Fibroblast of lung (primary cell): Measurements from ENCODE around the gene PLCG2. TPM values are rescaled to one million over a fixed set of nuclear protein-coding genes. Genes with fewer than 3 reads are reported as not detected.

Source experiments
- DNase-seq, 2 donors: peaks; one replicate each; pipeline versions ENCODE4 v3.0.0 to v3.0.0-alpha.2; 2010; ENCODE audit warnings: low read depth in 2 of 2
- H2AFZ ChIP-seq: 2 replicates; pipeline ENCODE4 v1.5.1; 2012; ENCODE audit warnings: low read length, control low read depth, inconsistent platforms
- H3K27ac ChIP-seq: 2 replicates; pipeline ENCODE4 v1.5.1; 2011; ENCODE audit warnings: low read length, control low read depth; ENCODE audit not compliant: insufficient read depth
- H3K27me3 ChIP-seq: 2 replicates; pipeline ENCODE4 v1.5.1; 2011; ENCODE audit warnings: mild to moderate bottlenecking, low read length; ENCODE audit not compliant: control insufficient read depth, insufficient read depth
- H3K36me3 ChIP-seq: 2 replicates; pipeline ENCODE4 v1.5.1; 2011; ENCODE audit warnings: low read length; ENCODE audit not compliant: control insufficient read depth, insufficient read depth
- H3K4me1 ChIP-seq: 2 replicates; pipeline ENCODE4 v1.5.1; 2011; ENCODE audit warnings: low read length; ENCODE audit not compliant: control insufficient read depth, insufficient read depth; ENCODE audit errors: extremely low read depth
- H3K4me2 ChIP-seq: 2 replicates; pipeline ENCODE4 v1.5.1; 2011; ENCODE audit warnings: low read length, control low read depth; ENCODE audit not compliant: insufficient read depth; ENCODE audit errors: extremely low read depth
- H3K4me3 ChIP-seq, 4 experiments: fragments of 200-600 bp in 1 of 4; sonication (generic) in 1 of 4; replicated peaks in 1 of 4; 2 replicates each; pipeline ENCODE4 v1.5.1; 2011 to 2016; ENCODE audit warnings: low read length in 4 of 4, low read depth in 3 of 4, mild to moderate bottlenecking in 3 of 4, control low read depth in 2 of 4, inconsistent platforms in 1 of 4, mixed read lengths in 1 of 4; ENCODE audit not compliant: insufficient read depth in 1 of 4; ENCODE audit errors: control extremely low read depth in 1 of 4
- H3K79me2 ChIP-seq: 2 replicates; pipeline ENCODE4 v1.5.1; 2012; ENCODE audit warnings: mild to moderate bottlenecking, low read length, inconsistent platforms; ENCODE audit not compliant: control insufficient read depth, insufficient read depth
- H3K9ac ChIP-seq: 2 replicates; pipeline ENCODE4 v1.5.1; 2011; ENCODE audit warnings: mild to moderate bottlenecking, low read length, control low read depth; ENCODE audit not compliant: insufficient read depth
- H3K9me3 ChIP-seq: 2 replicates; pipeline ENCODE4 v1.5.1; 2012; ENCODE audit warnings: low read depth, low read length; ENCODE audit not compliant: control insufficient read depth, insufficient read depth
- H4K20me1 ChIP-seq: 2 replicates; pipeline ENCODE4 v1.5.1; 2011; ENCODE audit warnings: low read length; ENCODE audit not compliant: control insufficient read depth, insufficient read depth; ENCODE audit errors: extremely low read depth
- EZH2 ChIP-seq: IDR thresholded peaks from 2 replicates; pipeline ENCODE4 v1.5.1; 2012; ENCODE audit warnings: low read length, control low read depth, mild to moderate bottlenecking; ENCODE audit errors: missing control alignments
- polyA plus RNA-seq, 2 donors: library from polyadenylated mRNA; depleted of rRNA in 1 of 2; stranded (reverse) in 1 of 2; unstranded in 1 of 2; fragments of >200 nt; gene quantifications; 2 replicates each; pipeline ENCODE4 v1.2.1, GENCODE V29; 2011 to 2012; ENCODE audit warnings: missing spikeins in 1 of 2
- total RNA-seq: library from RNA; depleted of rRNA; stranded (reverse); fragments of >200 nt; gene quantifications from 2 replicates; pipeline ENCODE4 v1.2.1, GENCODE V29; 2014
- TF ChIP-seq, protein P1 (sequence below), 2 donors: IDR thresholded peaks in 1 of 2; conservative IDR thresholded peaks in 1 of 2; 1 replicate in 1 of 2; 2 replicates in 1 of 2; pipeline ENCODE4 v1.5.1; 2011 to 2012; ENCODE audit warnings: low read length in 2 of 2, control low read depth in 1 of 2, inconsistent platforms in 1 of 2, low read depth in 1 of 2, mild to moderate bottlenecking in 1 of 2

The PLCG2 gene
- total and polyA plus RNA-seq, 2 donors (not counting 1 experiment from before 2014, with no cell fraction given) = 0.53 to 0.66 TPM

DNA sequence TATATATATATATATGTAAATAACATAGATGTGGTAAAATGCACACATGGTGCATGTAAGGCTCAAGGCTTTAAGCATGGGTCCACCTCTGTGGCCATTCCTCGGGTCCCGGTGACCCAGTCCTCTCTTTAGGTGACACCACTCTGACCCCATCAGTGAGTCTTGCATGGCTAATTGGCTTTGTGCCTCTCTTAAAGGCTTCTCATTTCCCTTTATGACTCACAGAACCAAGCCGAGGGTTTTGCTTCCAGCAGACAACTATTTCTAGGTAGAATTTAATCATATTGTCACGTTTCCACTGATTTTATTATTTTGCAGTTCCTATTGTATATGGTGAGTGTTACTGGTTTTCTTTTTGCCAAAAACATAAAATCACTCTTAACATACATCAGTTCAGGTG lies 59.7 kb downstream of the PLCG2 start:
- Histone ChIP-seq H3K27me3 (no peaks in the 10 kb centered on the region), H4K20me1 (no peaks in the 10 kb centered on the region), H3K79me2 (no peaks in the 10 kb centered on the region), H3K27ac (no peak overlapping the region), H3K4me1 (no peaks in the 10 kb centered on the region), H3K9me3 (no peaks in the 10 kb centered on the region), H3K36me3 (no peaks in the 10 kb centered on the region), H3K4me2 (no peak overlapping the region), H2AFZ (no peak overlapping the region), H3K9ac (no peak overlapping the region), H3K4me3 (no peak overlapping the region)
- DNase-seq = peak in 1 of 2 donors; percentile 56
- TF ChIP-seq, protein P1, sequence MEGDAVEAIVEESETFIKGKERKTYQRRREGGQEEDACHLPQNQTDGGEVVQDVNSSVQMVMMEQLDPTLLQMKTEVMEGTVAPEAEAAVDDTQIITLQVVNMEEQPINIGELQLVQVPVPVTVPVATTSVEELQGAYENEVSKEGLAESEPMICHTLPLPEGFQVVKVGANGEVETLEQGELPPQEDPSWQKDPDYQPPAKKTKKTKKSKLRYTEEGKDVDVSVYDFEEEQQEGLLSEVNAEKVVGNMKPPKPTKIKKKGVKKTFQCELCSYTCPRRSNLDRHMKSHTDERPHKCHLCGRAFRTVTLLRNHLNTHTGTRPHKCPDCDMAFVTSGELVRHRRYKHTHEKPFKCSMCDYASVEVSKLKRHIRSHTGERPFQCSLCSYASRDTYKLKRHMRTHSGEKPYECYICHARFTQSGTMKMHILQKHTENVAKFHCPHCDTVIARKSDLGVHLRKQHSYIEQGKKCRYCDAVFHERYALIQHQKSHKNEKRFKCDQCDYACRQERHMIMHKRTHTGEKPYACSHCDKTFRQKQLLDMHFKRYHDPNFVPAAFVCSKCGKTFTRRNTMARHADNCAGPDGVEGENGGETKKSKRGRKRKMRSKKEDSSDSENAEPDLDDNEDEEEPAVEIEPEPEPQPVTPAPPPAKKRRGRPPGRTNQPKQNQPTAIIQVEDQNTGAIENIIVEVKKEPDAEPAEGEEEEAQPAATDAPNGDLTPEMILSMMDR (conservative IDR thresholded peaks at IDR 0.05 in 1 of 2, IDR thresholded peaks at IDR 0.05 in 1 of 2; ENCODE audit: low read depth in 1 of 2, low read length in 2 of 2) = no peak
- no peak for TF ChIP-seq EZH2

GRCh38 chr16:81841722-81842121 lies 62.6 kb downstream of the PLCG2 start:
- no peak overlapping the region for H3K4me3 ChIP-seq
- no peaks in the 10 kb centered on the region for H3K27me3 ChIP-seq
- H3K79me2 ChIP-seq = no peaks in the 10 kb centered on the region
- no peaks in the 10 kb centered on the region for H3K36me3 ChIP-seq
- no peak overlapping the region for H3K27ac ChIP-seq
- H3K9me3 ChIP-seq = no peaks in the 10 kb centered on the region
- no peak for TF ChIP-seq EZH2
- TF ChIP-seq, protein P1 (conservative IDR thresholded peaks at IDR 0.05 in 1 of 2, IDR thresholded peaks at IDR 0.05 in 1 of 2; ENCODE audit: low read depth in 1 of 2, low read length in 2 of 2) = no peak
- H2AFZ ChIP-seq = no peak overlapping the region
- no peaks in the 10 kb centered on the region for H3K4me1 ChIP-seq
- no peaks in the 10 kb centered on the region for H4K20me1 ChIP-seq
- H3K4me2 ChIP-seq = no peak overlapping the region
- DNase-seq = no peak
- no peak overlapping the region for H3K9ac ChIP-seq

DNA sequence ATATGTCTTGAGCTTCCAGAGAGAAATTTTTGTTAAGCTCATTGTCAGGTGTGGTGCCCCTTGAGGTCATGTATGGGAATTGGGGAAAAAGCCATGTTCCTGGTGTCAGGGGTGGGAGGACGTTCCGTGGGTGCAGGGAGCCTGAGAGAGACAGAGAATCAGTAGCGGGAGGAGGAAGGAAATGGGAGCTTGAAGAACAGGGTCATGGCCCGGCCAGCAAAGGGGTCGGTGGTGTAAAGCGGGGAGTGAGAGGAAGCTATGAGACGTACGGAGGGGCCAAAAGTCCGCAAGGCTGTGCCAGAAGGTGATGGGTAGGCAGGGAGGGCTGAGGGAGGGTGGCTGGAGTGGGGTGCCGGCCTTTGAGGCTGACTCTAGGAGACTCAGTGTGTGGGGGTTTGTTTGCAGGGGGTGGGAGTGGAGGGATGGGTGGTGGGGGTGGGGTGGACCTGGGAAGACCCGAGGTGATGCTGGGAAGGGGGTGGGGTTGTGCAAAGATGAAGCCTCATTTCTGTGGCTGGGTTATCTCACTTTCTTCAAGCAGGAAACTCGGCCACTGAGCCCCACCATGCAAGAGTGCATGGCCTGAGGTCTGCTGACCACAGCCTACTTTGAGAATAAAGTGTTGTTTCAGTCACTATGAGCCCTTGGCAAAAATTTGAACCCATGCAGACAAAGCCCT lies 63.6 kb downstream of the PLCG2 start:
- H3K4me3 ChIP-seq = no peak overlapping the region

More for the DNA sequence above, 63.6 kb downstream of the PLCG2 start:
- H2AFZ ChIP-seq = no peak overlapping the region
- no peaks in the 10 kb centered on the region for H3K9me3 ChIP-seq
- no peak for TF ChIP-seq EZH2
- TF ChIP-seq, protein P1 (conservative IDR thresholded peaks at IDR 0.05 in 1 of 2, IDR thresholded peaks at IDR 0.05 in 1 of 2; ENCODE audit: low read depth in 1 of 2, low read length in 2 of 2) = no peak
- H3K4me1 ChIP-seq = no peaks in the 10 kb centered on the region
- H4K20me1 ChIP-seq = no peaks in the 10 kb centered on the region
- no peaks in the 10 kb centered on the region for H3K36me3 ChIP-seq
- DNase-seq = no peak
- H3K9ac ChIP-seq = no peak overlapping the region
- no peak overlapping the region for H3K27ac ChIP-seq
- H3K79me2 ChIP-seq = no peaks in the 10 kb centered on the region
- no peaks in the 10 kb centered on the region for H3K27me3 ChIP-seq
- H3K4me2 ChIP-seq = no peak overlapping the region
